OCI-LY7 (cell line): ENCODE results near the gene FLNB.

Source experiments
- EZH2phosphoT487 ChIP-seq: fragments of 200-600 bp; sonication (generic); IDR thresholded peaks from 2 replicates; pipeline ENCODE4 v1.6.1; 2018; ENCODE audit warnings: low read depth, borderline replicate concordance, mild to moderate bottlenecking, mixed run types, antibody characterized with exemption, low read length, moderate library complexity, mixed read lengths
- TF ChIP-seq, protein P1 (sequence below): fragments of 200-600 bp; sonication (generic); conservative IDR thresholded peaks from 2 replicates; pipeline ENCODE4 v1.5.1; 2014; ENCODE audit warnings: mild to moderate bottlenecking, antibody characterized with exemption, low read length, moderate library complexity, mixed read lengths

DNA sequence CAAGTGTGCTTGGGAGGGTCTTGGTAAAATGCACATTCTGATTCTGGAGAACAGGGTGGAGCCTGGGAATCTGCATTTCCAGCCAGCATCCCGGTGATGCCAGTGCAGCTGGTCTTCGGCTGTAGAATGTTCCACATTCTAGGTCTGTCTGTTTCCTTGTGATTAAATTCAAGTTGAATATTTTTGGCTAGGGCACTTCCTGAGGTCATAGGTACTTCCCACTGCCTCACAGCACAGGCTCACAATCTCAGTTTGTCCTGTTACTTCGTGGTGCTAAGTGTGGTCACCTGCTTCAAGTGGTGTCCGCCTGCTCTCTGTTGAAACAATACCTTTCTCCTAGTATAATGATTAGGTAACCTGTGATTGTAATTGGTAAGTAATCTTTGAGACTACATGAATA is 40.1 kb downstream of the FLNB start:
- TF ChIP-seq, protein P1, sequence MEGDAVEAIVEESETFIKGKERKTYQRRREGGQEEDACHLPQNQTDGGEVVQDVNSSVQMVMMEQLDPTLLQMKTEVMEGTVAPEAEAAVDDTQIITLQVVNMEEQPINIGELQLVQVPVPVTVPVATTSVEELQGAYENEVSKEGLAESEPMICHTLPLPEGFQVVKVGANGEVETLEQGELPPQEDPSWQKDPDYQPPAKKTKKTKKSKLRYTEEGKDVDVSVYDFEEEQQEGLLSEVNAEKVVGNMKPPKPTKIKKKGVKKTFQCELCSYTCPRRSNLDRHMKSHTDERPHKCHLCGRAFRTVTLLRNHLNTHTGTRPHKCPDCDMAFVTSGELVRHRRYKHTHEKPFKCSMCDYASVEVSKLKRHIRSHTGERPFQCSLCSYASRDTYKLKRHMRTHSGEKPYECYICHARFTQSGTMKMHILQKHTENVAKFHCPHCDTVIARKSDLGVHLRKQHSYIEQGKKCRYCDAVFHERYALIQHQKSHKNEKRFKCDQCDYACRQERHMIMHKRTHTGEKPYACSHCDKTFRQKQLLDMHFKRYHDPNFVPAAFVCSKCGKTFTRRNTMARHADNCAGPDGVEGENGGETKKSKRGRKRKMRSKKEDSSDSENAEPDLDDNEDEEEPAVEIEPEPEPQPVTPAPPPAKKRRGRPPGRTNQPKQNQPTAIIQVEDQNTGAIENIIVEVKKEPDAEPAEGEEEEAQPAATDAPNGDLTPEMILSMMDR, result no peak
- TF ChIP-seq EZH2phosphoT487, result no peak
